Prostate gland (tissue), 2 donors: Measurements from ENCODE around the gene FAM174A.

Experiments used
- POLR2A ChIP-seq: fragments of 450-650 bp; IDR thresholded peaks from one replicate; pipeline ENCODE4 v1.6.1; 2016; ENCODE audit warnings: antibody characterized with exemption, mild to moderate bottlenecking
- POLR2AphosphoS5 ChIP-seq: sonication (generic); formaldehyde crosslinking; IDR thresholded peaks from one replicate; pipeline ENCODE4 v1.6.1; 2017; ENCODE audit warnings: antibody characterized with exemption
- TF ChIP-seq, protein P1 (sequence below), 4 experiments: fragments of 200-600 bp in 2 of 4; fragments of 450-650 bp in 2 of 4; sonication (generic) in 2 of 4; IDR thresholded peaks; 1 replicate in 3 of 4; 2 replicates in 1 of 4; pipeline ENCODE4 v1.5.1; 2016 to 2019; ENCODE audit warnings: antibody characterized with exemption in 4 of 4, mild to moderate bottlenecking in 2 of 4, moderate library complexity in 2 of 4

DNA sequence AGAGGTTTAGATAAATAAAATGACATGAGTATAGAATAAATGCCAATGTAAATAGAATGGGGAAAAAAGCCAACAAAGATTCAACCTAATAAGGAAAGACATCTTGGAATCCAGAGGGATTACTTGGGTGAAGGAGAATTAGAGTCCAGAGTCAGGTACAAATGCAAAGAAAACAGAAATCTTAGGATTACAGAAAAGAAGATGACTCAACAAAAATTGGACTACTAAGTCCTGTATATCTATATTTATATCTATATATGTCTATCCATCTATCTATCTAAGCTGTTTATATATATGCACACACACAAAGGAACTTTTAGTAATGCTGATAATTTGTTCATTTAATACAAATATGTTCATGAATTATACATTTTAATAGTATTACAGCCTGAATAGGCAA, 27.6 kb downstream of the FAM174A start:
- TF ChIP-seq POLR2A: no peak
- TF ChIP-seq, protein P1, sequence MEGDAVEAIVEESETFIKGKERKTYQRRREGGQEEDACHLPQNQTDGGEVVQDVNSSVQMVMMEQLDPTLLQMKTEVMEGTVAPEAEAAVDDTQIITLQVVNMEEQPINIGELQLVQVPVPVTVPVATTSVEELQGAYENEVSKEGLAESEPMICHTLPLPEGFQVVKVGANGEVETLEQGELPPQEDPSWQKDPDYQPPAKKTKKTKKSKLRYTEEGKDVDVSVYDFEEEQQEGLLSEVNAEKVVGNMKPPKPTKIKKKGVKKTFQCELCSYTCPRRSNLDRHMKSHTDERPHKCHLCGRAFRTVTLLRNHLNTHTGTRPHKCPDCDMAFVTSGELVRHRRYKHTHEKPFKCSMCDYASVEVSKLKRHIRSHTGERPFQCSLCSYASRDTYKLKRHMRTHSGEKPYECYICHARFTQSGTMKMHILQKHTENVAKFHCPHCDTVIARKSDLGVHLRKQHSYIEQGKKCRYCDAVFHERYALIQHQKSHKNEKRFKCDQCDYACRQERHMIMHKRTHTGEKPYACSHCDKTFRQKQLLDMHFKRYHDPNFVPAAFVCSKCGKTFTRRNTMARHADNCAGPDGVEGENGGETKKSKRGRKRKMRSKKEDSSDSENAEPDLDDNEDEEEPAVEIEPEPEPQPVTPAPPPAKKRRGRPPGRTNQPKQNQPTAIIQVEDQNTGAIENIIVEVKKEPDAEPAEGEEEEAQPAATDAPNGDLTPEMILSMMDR (IDR thresholded peaks at IDR 0.05): no peak
- TF ChIP-seq POLR2AphosphoS5: no peak
